ENCODE measurements around the gene PFN3.

DNA sequence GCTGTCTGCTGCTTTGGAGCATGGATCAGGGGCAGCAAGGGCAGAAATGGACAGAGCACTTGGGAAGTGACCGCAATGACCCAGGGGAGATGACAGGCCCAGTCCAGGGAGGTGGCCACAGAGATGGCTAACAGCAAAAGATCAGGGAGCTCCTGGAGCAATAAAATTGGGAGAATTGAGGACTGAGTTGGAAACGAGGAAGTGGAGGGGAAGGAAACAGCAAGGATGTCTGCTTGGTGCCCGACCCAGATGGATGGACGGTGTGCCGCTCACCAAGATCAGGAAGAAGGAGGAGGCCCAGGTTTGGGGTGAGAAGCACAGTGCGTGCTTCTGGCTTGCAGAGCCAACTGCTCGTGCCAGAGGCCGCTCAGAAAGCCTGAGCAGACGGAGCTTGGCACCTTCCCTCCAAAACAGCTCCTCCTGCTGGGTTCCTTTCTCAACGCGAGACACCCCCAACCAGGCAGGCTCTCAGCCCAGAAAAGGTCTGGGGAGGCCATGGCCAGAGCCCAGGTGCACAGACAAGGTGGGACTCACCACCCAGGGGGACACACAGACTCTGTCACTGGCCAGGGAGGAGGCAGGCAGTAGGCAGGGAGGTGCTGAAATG, 17.9 kb downstream of the PFN3 start:
- TF ChIP-seq, protein P1, sequence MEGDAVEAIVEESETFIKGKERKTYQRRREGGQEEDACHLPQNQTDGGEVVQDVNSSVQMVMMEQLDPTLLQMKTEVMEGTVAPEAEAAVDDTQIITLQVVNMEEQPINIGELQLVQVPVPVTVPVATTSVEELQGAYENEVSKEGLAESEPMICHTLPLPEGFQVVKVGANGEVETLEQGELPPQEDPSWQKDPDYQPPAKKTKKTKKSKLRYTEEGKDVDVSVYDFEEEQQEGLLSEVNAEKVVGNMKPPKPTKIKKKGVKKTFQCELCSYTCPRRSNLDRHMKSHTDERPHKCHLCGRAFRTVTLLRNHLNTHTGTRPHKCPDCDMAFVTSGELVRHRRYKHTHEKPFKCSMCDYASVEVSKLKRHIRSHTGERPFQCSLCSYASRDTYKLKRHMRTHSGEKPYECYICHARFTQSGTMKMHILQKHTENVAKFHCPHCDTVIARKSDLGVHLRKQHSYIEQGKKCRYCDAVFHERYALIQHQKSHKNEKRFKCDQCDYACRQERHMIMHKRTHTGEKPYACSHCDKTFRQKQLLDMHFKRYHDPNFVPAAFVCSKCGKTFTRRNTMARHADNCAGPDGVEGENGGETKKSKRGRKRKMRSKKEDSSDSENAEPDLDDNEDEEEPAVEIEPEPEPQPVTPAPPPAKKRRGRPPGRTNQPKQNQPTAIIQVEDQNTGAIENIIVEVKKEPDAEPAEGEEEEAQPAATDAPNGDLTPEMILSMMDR (IDR thresholded peaks at IDR 0.05) = peak in 5 of 7 experiments; percentile 14 to 54 (median 33)
- no peak for TF ChIP-seq POLR2A (IDR thresholded peaks at IDR 0.05)

All from stomach (tissue), 4 donors.